Measurements from ENCODE around the gene PIK3C3.

- TF ChIP-seq CTCF (IDR thresholded peaks at IDR 0.05) (no peak), POLR2A (IDR thresholded peaks at IDR 0.05) (no peak)
Measured at GRCh38 chr18:41905786-41906527, 49.1 kb upstream of the PIK3C3 start.
